Measurements from ENCODE around the gene KRT28. TPM values are rescaled to one million over a fixed set of nuclear protein-coding genes. Genes with fewer than 3 reads are reported as not detected.
"Not testable (repeated sequence)": the region's sequence is repeated elsewhere in the genome, so short reads cannot be mapped to it uniquely, and the experiment has no call there.

Gene KRT28
- total RNA-seq, 1 experiment from 2014 or later, result not detected

GRCh38 chr17:40818733-40819527 lies 19.2 kb upstream of the KRT28 start:
- peak; percentile 57 for DNase-seq (ENCODE audit: low spot score)

- DNase-seq (ENCODE audit: low spot score), result no peak
These were observed 18.6 kb upstream of the KRT28 start for GRCh38 chr17:40818343-40818732.

- DNase-seq (ENCODE audit: low spot score), result no peak
These were observed 17.4 kb upstream of the KRT28 start for GRCh38 chr17:40817103-40817682.

GRCh38 chr17:40816569-40816968 lies 16.8 kb upstream of the KRT28 start:
- no peak for DNase-seq (ENCODE audit: low spot score)

- no peak for DNase-seq (ENCODE audit: low spot score)
These were observed 15.6 kb upstream of the KRT28 start for GRCh38 chr17:40815381-40815780.

GRCh38 chr17:40814657-40815056 lies 14.9 kb upstream of the KRT28 start:
- DNase-seq (ENCODE audit: low spot score), result not testable (repeated sequence)

- peak; percentile 20 for DNase-seq (ENCODE audit: low spot score)
These were observed 14.0 kb upstream of the KRT28 start for GRCh38 chr17:40813804-40814203.

GRCh38 chr17:40812639-40813038 lies 12.9 kb upstream of the KRT28 start:
- DNase-seq (ENCODE audit: low spot score), result no peak

- DNase-seq (ENCODE audit: low spot score), result peak; percentile 67
These were observed 10.7 kb upstream of the KRT28 start for GRCh38 chr17:40810494-40810893.

- DNase-seq (ENCODE audit: low spot score), result no peak
These were observed 10.1 kb upstream of the KRT28 start for GRCh38 chr17:40809721-40810421.

GRCh38 chr17:40806131-40806530 lies 6.4 kb upstream of the KRT28 start:
- DNase-seq (ENCODE audit: low spot score), result no peak

GRCh38 chr17:40803617-40804082 lies 3.9 kb upstream of the KRT28 start:
- peak; percentile 65 for DNase-seq (ENCODE audit: low spot score)

- DNase-seq (ENCODE audit: low spot score), result no peak
These were observed 1.4 kb upstream of the KRT28 start for GRCh38 chr17:40801157-40801556.

GRCh38 chr17:40800381-40800780 lies 622 bp upstream of the KRT28 start:
- no peak for DNase-seq (ENCODE audit: low spot score)

GRCh38 chr17:40796846-40797245 lies 2.9 kb downstream of the KRT28 start:
- DNase-seq (ENCODE audit: low spot score), result no peak

- no peak for DNase-seq (ENCODE audit: low spot score)
These were observed 4.6 kb downstream of the KRT28 start for GRCh38 chr17:40795019-40795667.

GRCh38 chr17:40794466-40794865 lies 5.3 kb downstream of the KRT28 start:
- DNase-seq (ENCODE audit: low spot score), result no peak

- no peak for DNase-seq (ENCODE audit: low spot score)
These were observed 5.9 kb downstream of the KRT28 start for GRCh38 chr17:40793832-40794231.

GRCh38 chr17:40791787-40792436 lies 7.8 kb downstream of the KRT28 start:
- DNase-seq (ENCODE audit: low spot score), result peak; percentile 33

GRCh38 chr17:40791111-40791510 lies 8.6 kb downstream of the KRT28 start:
- no peak for DNase-seq (ENCODE audit: low spot score)

GRCh38 chr17:40782450-40782849 lies 17.3 kb downstream of the KRT28 start, which contains the start of gene KRT27:
KRT27 (minus strand) TSS chr17:40782550; CDS start chr17:40782493, 57 bp downstream.
- no peak for DNase-seq (ENCODE audit: low spot score)
